HEK293 (cell line): ENCODE data around the gene ZMYM3.

Experiments used
- CTCF ChIP-seq: fragments of 450-650 bp; formaldehyde crosslinking; IDR thresholded peaks from 2 replicates; pipeline ENCODE4 v1.5.1; 2016; ENCODE audit warnings: missing biosample characterization, missing genetic modification characterization
- GLIS2 ChIP-seq: fragments of 450-650 bp; formaldehyde crosslinking; IDR thresholded peaks from 2 replicates; pipeline ENCODE4 v1.5.1; 2016; ENCODE audit warnings: missing biosample characterization, missing genetic modification characterization
- HOXA7 ChIP-seq: sonication (generic); formaldehyde crosslinking; IDR thresholded peaks from 2 replicates; pipeline ENCODE4 v1.8.1; 2022; ENCODE audit warnings: missing genetic modification reagents, borderline replicate concordance
- TCF7L2 ChIP-seq: IDR thresholded peaks from 2 replicates; pipeline ENCODE4 v1.6.1; 2011; ENCODE audit warnings: low read depth, mild to moderate bottlenecking, inconsistent platforms, low read length, moderate library complexity, borderline replicate concordance
- ZBTB20 ChIP-seq: fragments of 450-650 bp; formaldehyde crosslinking; IDR thresholded peaks from 2 replicates; pipeline ENCODE4 v1.5.1; 2016; ENCODE audit warnings: missing biosample characterization, missing genetic modification characterization
- ZNF138 ChIP-seq: fragments of 450-650 bp; formaldehyde crosslinking; IDR thresholded peaks from 2 replicates; pipeline ENCODE4 v1.5.1; 2016; ENCODE audit warnings: missing biosample characterization, missing genetic modification characterization, borderline replicate concordance
- ZNF37A ChIP-seq: fragments of 450-650 bp; IDR thresholded peaks from 2 replicates; pipeline ENCODE4 v1.5.1; 2018; ENCODE audit warnings: missing biosample characterization, missing genetic modification characterization
- ZNF449 ChIP-seq: fragments of 450-650 bp; formaldehyde crosslinking; IDR thresholded peaks from 2 replicates; pipeline ENCODE4 v1.5.1; 2017; ENCODE audit warnings: missing biosample characterization, mild to moderate bottlenecking, missing genetic modification characterization, moderate library complexity
- ZNF544 ChIP-seq: fragments of 450-650 bp; formaldehyde crosslinking; IDR thresholded peaks from 2 replicates; pipeline ENCODE4 v1.5.0; 2017; ENCODE audit warnings: missing biosample characterization, missing genetic modification characterization
- ZNF660 ChIP-seq: fragments of 450-650 bp; IDR thresholded peaks from 2 replicates; pipeline ENCODE4 v1.5.1; 2018; ENCODE audit warnings: missing biosample characterization, mild to moderate bottlenecking, missing genetic modification characterization
- ZNF670 ChIP-seq: fragments of 450-650 bp; formaldehyde crosslinking; IDR thresholded peaks from 2 replicates; pipeline ENCODE4 v1.5.1; 2016; ENCODE audit warnings: missing biosample characterization, missing genetic modification characterization, low read depth
- ZNF776 ChIP-seq: fragments of 450-650 bp; formaldehyde crosslinking; IDR thresholded peaks from 2 replicates; pipeline ENCODE4 v1.5.0; 2017; ENCODE audit warnings: missing biosample characterization, missing genetic modification characterization, borderline replicate concordance

DNA sequence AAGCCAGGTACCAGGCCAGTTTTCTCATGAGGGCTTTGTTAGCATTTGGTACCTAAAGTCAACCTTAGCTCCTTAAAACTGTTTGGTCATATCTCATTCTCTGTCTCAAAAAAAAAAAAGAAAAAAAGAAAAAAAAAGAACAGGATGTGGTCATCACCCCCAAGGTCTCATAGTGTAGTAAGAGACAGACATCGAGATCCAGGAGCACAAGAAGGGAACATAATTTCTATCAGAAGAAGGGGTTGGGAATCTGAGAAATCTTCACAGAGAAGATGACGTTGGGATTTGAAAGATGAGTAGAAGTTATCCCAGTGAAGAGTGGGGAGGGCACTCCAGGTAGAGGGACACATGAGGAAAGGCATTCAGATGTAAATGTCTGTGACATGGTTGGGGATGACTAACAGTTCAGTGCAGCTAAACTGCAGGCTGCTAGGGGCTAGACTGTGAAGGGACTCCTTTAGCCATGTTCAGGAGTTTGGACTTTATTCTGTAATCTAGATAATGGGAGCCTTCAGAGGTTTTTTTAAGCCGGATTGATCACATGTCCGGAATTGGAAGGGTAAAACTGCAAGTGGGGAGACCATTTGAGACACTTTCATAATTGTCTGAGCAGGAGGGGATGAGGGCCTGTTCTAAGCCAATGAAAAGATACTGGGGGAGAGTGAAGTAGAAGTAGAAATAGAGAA is 57.8 kb downstream of the ZMYM3 start:
- TF ChIP-seq CTCF (tag by site-specific recombination), result no peak
- TF ChIP-seq TCF7L2, result no peak
- TF ChIP-seq ZNF660 (tag by site-specific recombination), result no peak
- no peak for TF ChIP-seq ZNF138 (tag by site-specific recombination)
- no peak for TF ChIP-seq ZNF37A
- no peak for TF ChIP-seq ZNF449 (tag by site-specific recombination)
- TF ChIP-seq ZNF776, result no peak
- no peak for TF ChIP-seq GLIS2 (tag by site-specific recombination)
- no peak for TF ChIP-seq ZNF670 (tag by site-specific recombination)
- TF ChIP-seq ZBTB20 (tag by site-specific recombination), result no peak
- TF ChIP-seq HOXA7 (CRISPR knock-in tag), result no peak
- TF ChIP-seq ZNF544 (tag by site-specific recombination), result no peak
